NCI-H748 (cell line): Measurements from ENCODE around the gene HPS1.
"Not testable (repeated sequence)": the region's sequence is repeated elsewhere in the genome, so short reads cannot be mapped to it uniquely, and the experiment has no call there.

ENCODE experiments used
- DNase-seq: peaks from one replicate; lab custom pipeline; 2025; ENCODE audit not compliant: unreplicated experiment; lab: John Stamatoyannopoulos, UW

The HPS1 gene

GRCh38 chr10:98396096-98397063 is 50.4 kb downstream of the HPS1 start:
- DNase-seq: no peak

- no peak for DNase-seq
Measured at GRCh38 chr10:98394851-98395440, 51.8 kb downstream of the HPS1 start.

GRCh38 chr10:98391578-98391991 is 55.1 kb downstream of the HPS1 start:
- DNase-seq: no peak

- DNase-seq: no peak
Measured at GRCh38 chr10:98391065-98391464, 55.7 kb downstream of the HPS1 start.

GRCh38 chr10:98390406-98390805 is 56.3 kb downstream of the HPS1 start:
- no peak for DNase-seq

- no peak for DNase-seq
Measured at GRCh38 chr10:98389398-98389797, 57.3 kb downstream of the HPS1 start.

- DNase-seq: no peak
Measured at GRCh38 chr10:98388101-98388655, 58.6 kb downstream of the HPS1 start.

- DNase-seq: no peak
Measured at GRCh38 chr10:98384531-98385133, 62.1 kb downstream of the HPS1 start.

GRCh38 chr10:98383869-98384268 is 62.9 kb downstream of the HPS1 start:
- DNase-seq: no peak

GRCh38 chr10:98383134-98383667 is 63.5 kb downstream of the HPS1 start:
- DNase-seq: not testable (repeated sequence)

- DNase-seq: no peak
Measured at GRCh38 chr10:98382691-98383101, 64.0 kb downstream of the HPS1 start.

- no peak for DNase-seq
Measured at GRCh38 chr10:98380493-98381339, 66.0 kb downstream of the HPS1 start.

GRCh38 chr10:98378722-98379121 is 68.0 kb downstream of the HPS1 start:
- DNase-seq: no peak

- no peak for DNase-seq
Measured at GRCh38 chr10:98377536-98377935, 69.2 kb downstream of the HPS1 start.

- DNase-seq: no peak
Measured at GRCh38 chr10:98377001-98377400, 69.7 kb downstream of the HPS1 start.

GRCh38 chr10:98376485-98376884 is 70.2 kb downstream of the HPS1 start:
- peak; percentile 9 for DNase-seq

GRCh38 chr10:98374217-98374985 is 72.3 kb downstream of the HPS1 start:
- peak; percentile 52 for DNase-seq

- DNase-seq: no peak
Measured at GRCh38 chr10:98373260-98374040, 73.3 kb downstream of the HPS1 start.
